HepG2 (cell line): ENCODE measurements around the gene CAMTA1. TPM values are rescaled to one million over a fixed set of nuclear protein-coding genes. Genes with fewer than 3 reads are reported as not detected.

Experiments used
- ATAC-seq: fragments of 200-7000 bp; cut with Tn5 transposase; 3 replicates; pipeline ENCODE4 v1.9.1; 2020; ENCODE audit warnings: mild to moderate bottlenecking, moderate library complexity
- BruUV-seq: library from RNA; stranded (reverse); fragments of 400-500 nt; replicated peaks from 2 replicates; lab custom pipeline; 2021; lab: Mats Ljungman, UMichigan
- CTCF ChIA-PET: fragments of 300-600 bp; formaldehyde crosslinking; extraction: SDS; loops from one replicate; lab custom pipeline; 2021; ENCODE audit warnings: low total read pairs, inconsistent platforms, low intra/inter-chr PET ratio; lab: Yijun Ruan, JAX
- POLR2A ChIA-PET: fragments of 350-600 bp; sonication (Branson Sonifier 250); formaldehyde crosslinking; loops from one replicate; lab custom pipeline; 2020; ENCODE audit warnings: antibody characterized with exemption, inconsistent platforms; lab: Yijun Ruan, JAX
- DNase-seq: peaks from one replicate; pipeline ENCODE4 v3.0.0-alpha.2; 2015; ENCODE audit warnings: low spot score
- FAIRE-seq: peaks from 3 replicates; lab custom pipeline; 2011; peaks lifted over from hg19 to GRCh38; lab: Jason Lieb, UNC
- H2AFZ ChIP-seq: one replicate; pipeline ENCODE4 v1.6.1; 2011; ENCODE audit warnings: low read length, inconsistent platforms
- H3K27ac ChIP-seq: fragments of 300-600 bp; 3 replicates; pipeline ENCODE4 v1.8.0; 2011; ENCODE audit warnings: mixed run types, mild to moderate bottlenecking, mixed read lengths, low read length, inconsistent platforms; ENCODE audit not compliant: insufficient read depth; ENCODE audit errors: extremely low read length
- H3K27me3 ChIP-seq, 2 experiments: fragments of 200-600 bp in 1 of 2; 2 replicates in 1 of 2; 3 replicates in 1 of 2; pipeline versions ENCODE4 v1.6.0 to v1.8.0; 2011; ENCODE audit warnings: low read length in 2 of 2, mild to moderate bottlenecking in 2 of 2, moderate library complexity in 2 of 2, inconsistent platforms in 1 of 2; ENCODE audit not compliant: insufficient read depth in 2 of 2, control insufficient read depth in 1 of 2
- H3K36me3 ChIP-seq, 2 experiments: fragments of 200-600 bp in 1 of 2; replicated peaks in 1 of 2; 2 replicates in 1 of 2; 3 replicates in 1 of 2; pipeline versions ENCODE4 v1.5.1 to v1.8.0; 2011; ENCODE audit warnings: low read length in 2 of 2, inconsistent platforms in 1 of 2; ENCODE audit not compliant: insufficient read depth in 2 of 2, control insufficient read depth in 1 of 2
- H3K4me1 ChIP-seq: 2 replicates; pipeline ENCODE4 v1.5.1; 2012; ENCODE audit warnings: low read length, inconsistent platforms; ENCODE audit not compliant: insufficient read depth
- H3K4me2 ChIP-seq: 2 replicates; pipeline ENCODE4 v1.6.0; 2011; ENCODE audit warnings: low read depth, low read length, inconsistent platforms
- H3K4me3 ChIP-seq, 3 experiments: fragments of 200-600 bp in 1 of 3; sonication (generic), shearing (Covaris generic) in 1 of 3; replicated peaks in 1 of 3; 2 replicates each; pipeline ENCODE4 v1.5.1; 2011 to 2016; ENCODE audit warnings: low read length in 3 of 3, inconsistent platforms in 2 of 3, low read depth in 2 of 3, mild to moderate bottlenecking in 2 of 3, control low read depth in 1 of 3, mixed read lengths in 1 of 3; ENCODE audit not compliant: insufficient read depth in 1 of 3
- H3K79me2 ChIP-seq: one replicate; pipeline ENCODE4 v1.6.1; 2011; ENCODE audit warnings: low read length, inconsistent platforms; ENCODE audit not compliant: insufficient read depth
- H3K9ac ChIP-seq: 2 replicates; pipeline ENCODE4 v1.6.0; 2011; ENCODE audit warnings: mild to moderate bottlenecking, low read depth, low read length, inconsistent platforms; ENCODE audit not compliant: insufficient read depth
- H3K9me3 ChIP-seq: 2 replicates; pipeline ENCODE4 v1.5.1; 2012; ENCODE audit warnings: mild to moderate bottlenecking, low read length
- H4K20me1 ChIP-seq: 2 replicates; pipeline ENCODE4 v1.6.0; 2011; ENCODE audit warnings: inconsistent platforms, mild to moderate bottlenecking, low read length, moderate library complexity; ENCODE audit not compliant: insufficient read depth
- ARNT ChIP-seq: fragments of 450-650 bp; IDR thresholded peaks from 2 replicates; pipeline ENCODE4 v1.6.1; 2017
- CCDC6 ChIP-seq: sonication (generic); formaldehyde crosslinking; IDR thresholded peaks from 2 replicates; pipeline ENCODE4 v1.8.1; 2022; ENCODE audit warnings: mild to moderate bottlenecking, missing genetic modification reagents, moderate library complexity
- CEBPB ChIP-seq: IDR thresholded peaks from 2 replicates; pipeline ENCODE4 v1.6.1; 2011; ENCODE audit warnings: low read depth, low read length, improper control_type of control experiment, borderline replicate concordance
- FOXA1 ChIP-seq, 2 experiments: fragments of 450-650 bp in 1 of 2; sonication (generic) in 1 of 2; formaldehyde crosslinking in 1 of 2; IDR thresholded peaks; 2 replicates each; pipeline versions ENCODE4 v1.4.0 to v1.6.1; 2016 to 2020; ENCODE audit warnings: missing genetic modification reagents in 1 of 2
- FOXJ3 ChIP-seq: sonication (generic); formaldehyde crosslinking; IDR thresholded peaks from 2 replicates; pipeline ENCODE4 v1.4.0; 2020; ENCODE audit warnings: missing genetic modification reagents, mild to moderate bottlenecking, borderline replicate concordance
- FOXO4 ChIP-seq: sonication (generic); formaldehyde crosslinking; conservative IDR thresholded peaks from 2 replicates; pipeline ENCODE4 v1.8.1; 2023; ENCODE audit warnings: missing genetic modification reagents
- HHEX ChIP-seq: IDR thresholded peaks from 2 replicates; pipeline ENCODE4 v1.6.1; 2016; ENCODE audit warnings: control low read depth
- KDM3A ChIP-seq: IDR thresholded peaks from 2 replicates; pipeline ENCODE4 v1.6.1; 2018; ENCODE audit warnings: low read depth, missing compliant biosample characterization
- NR2F2 ChIP-seq: IDR thresholded peaks from 2 replicates; pipeline ENCODE4 v1.6.1; 2012; ENCODE audit warnings: low read depth, inconsistent platforms, borderline replicate concordance
- SOX13 ChIP-seq, 3 experiments: fragments of 450-650 bp in 1 of 3; sonication (generic) in 1 of 3; formaldehyde crosslinking in 1 of 3; IDR thresholded peaks in 2 of 3; conservative IDR thresholded peaks in 1 of 3; 2 replicates each; pipeline versions ENCODE4 v1.5.0 to v1.6.1; 2016 to 2020; ENCODE audit warnings: antibody characterized with exemption in 1 of 3, mild to moderate bottlenecking in 1 of 3, missing compliant biosample characterization in 1 of 3, missing genetic modification reagents in 1 of 3, moderate library complexity in 1 of 3
- SOX5 ChIP-seq: IDR thresholded peaks from 2 replicates; pipeline ENCODE4 v1.6.1; 2016; ENCODE audit warnings: borderline replicate concordance
- SOX6 ChIP-seq, 2 experiments: fragments of 450-650 bp in 1 of 2; sonication (generic) in 1 of 2; formaldehyde crosslinking in 1 of 2; IDR thresholded peaks; 2 replicates each; pipeline versions ENCODE4 v1.4.0 to v1.6.1; 2017 to 2020; ENCODE audit warnings: antibody characterized with exemption in 1 of 2, mild to moderate bottlenecking in 1 of 2, missing genetic modification reagents in 1 of 2
- TAF1 ChIP-seq: sonication (generic); formaldehyde crosslinking; IDR thresholded peaks from 2 replicates; pipeline ENCODE4 v1.4.0; 2020; ENCODE audit warnings: missing genetic modification reagents
- ZGPAT ChIP-seq: IDR thresholded peaks from 2 replicates; pipeline ENCODE4 v1.6.1; 2016; ENCODE audit warnings: mild to moderate bottlenecking
- ZNF224 ChIP-seq: sonication (generic); formaldehyde crosslinking; IDR thresholded peaks from 2 replicates; pipeline ENCODE4 v1.5.0; 2020; ENCODE audit warnings: mild to moderate bottlenecking, missing genetic modification reagents
- ZNF333 ChIP-seq: sonication (generic); formaldehyde crosslinking; IDR thresholded peaks from 2 replicates; pipeline ENCODE4 v1.4.0; 2020; ENCODE audit warnings: mild to moderate bottlenecking, missing genetic modification reagents, borderline replicate concordance
- ZNF335 ChIP-seq: sonication (generic); formaldehyde crosslinking; IDR thresholded peaks from 2 replicates; pipeline ENCODE4 v1.4.0; 2020; ENCODE audit warnings: missing genetic modification reagents
- ZNF510 ChIP-seq: sonication (generic); formaldehyde crosslinking; IDR thresholded peaks from 2 replicates; pipeline ENCODE4 v1.4.0; 2020; ENCODE audit warnings: low read depth, mild to moderate bottlenecking, missing genetic modification reagents
- ZNF703 ChIP-seq: sonication (generic); formaldehyde crosslinking; IDR thresholded peaks from 2 replicates; pipeline ENCODE4 v1.5.1; 2020; ENCODE audit warnings: missing genetic modification reagents, mild to moderate bottlenecking, moderate library complexity, borderline replicate concordance
- ZNF766 ChIP-seq: sonication (generic); formaldehyde crosslinking; IDR thresholded peaks from 2 replicates; pipeline ENCODE4 v1.5.0; 2020; ENCODE audit warnings: missing genetic modification reagents, borderline replicate concordance
- ZNF780A ChIP-seq: sonication (generic); formaldehyde crosslinking; IDR thresholded peaks from 2 replicates; pipeline ENCODE4 v1.8.0; 2022; ENCODE audit warnings: mild to moderate bottlenecking, missing genetic modification reagents, moderate library complexity
- WGBS: methylation state at CpG from one replicate; pipeline ENCODE4 v1.1.6; 2017; ENCODE audit warnings: low lambda C conversion rate; 5-methylcytosine and 5-hydroxymethylcytosine counted together
- in situ Hi-C: cut with HindIII; loops from 2 replicates; pipeline ENCODE4 v1.10.0; 2017; ENCODE audit warnings: low pct_unique_long_range_greater_than_20kb; ENCODE audit not compliant: extremely low pct_ligation_motif_present
- intact Hi-C: fragments of 100-400 bp; cut with micrococcal nuclease; formaldehyde crosslinking; loops from one replicate; pipeline ENCODE4 v1.10.0; 2022; ENCODE audit not compliant: unreplicated experiment
- polyA plus RNA-seq, 8 experiments: library from polyadenylated mRNA; depleted of rRNA in 3 of 8; stranded (reverse) in 7 of 8; unstranded in 1 of 8; fragments of >200 nt; fragmentation: Illumina TruSeq in 4 of 8; extraction: Trizol in 4 of 8; gene quantifications; 2 replicates each; pipeline versions ENCODE4 v1.2.1 to v1.2.3, GENCODE V29; 2011 to 2016; ENCODE audit warnings: low read depth in 4 of 8, missing spikeins in 1 of 8, mixed read lengths in 1 of 8; ENCODE audit not compliant: insufficient read depth in 1 of 8
- total RNA-seq, 5 experiments: library from RNA; depleted of rRNA; stranded (reverse); fragments of >200 nt; fragmentation: Illumina TruSeq; extraction: Trizol; gene quantifications; 2 replicates each; pipeline ENCODE4 v1.2.3, GENCODE V29; 2016; ENCODE audit warnings: low read depth in 1 of 5

The CAMTA1 gene
- total and polyA plus RNA-seq, 2 of the 13 experiments (the other 11 are each of a cell fraction or from before 2014, with no cell fraction given): 25.0 to 36.4 TPM

GRCh38 chr1:7752512-7753417 is 967.5 kb downstream of the CAMTA1 start:
- H3K79me2 ChIP-seq: no peaks in the 10 kb centered on the region
- H3K27me3 ChIP-seq: no peaks in the 10 kb centered on the region
- no peaks in the 10 kb centered on the region for H3K9me3 ChIP-seq
- no peak overlapping the region for H2AFZ ChIP-seq
- ATAC-seq (peak; percentile 66), FAIRE-seq (peak; percentile 75), DNase-seq (peak; percentile 69)
- H3K27ac ChIP-seq: no peak overlapping the region
- POLR2A ChIA-PET: interaction anchor here (1.1 to 2.5 kb wide), 6 partner anchors 48 to 88 kb away, joined by 3 to 11 read pairs (median 7); no protein-coding TSS in a partner anchor
- BruUV-seq: no TSS peak
- H3K4me3 ChIP-seq: peak overlapping the region in 1 of 3 experiments; percentile 5; a peak in 1 of 6 replicates
- in situ Hi-C loops (loop anchor here (5.0 kb wide), 1 partner anchor 80 kb away; no protein-coding TSS in a partner anchor), intact Hi-C loops (loop anchor here (1.0 to 10.0 kb wide), 2 partner anchors 48 to 85 kb away; no protein-coding TSS in a partner anchor)
- peaks cover 34% of the 10 kb centered on the region for H3K4me1 ChIP-seq
- H3K36me3 ChIP-seq: peaks cover 2 to 10% of the 10 kb centered on the region in 2 experiments; a peak in 3 of 5 replicates
- peak overlapping the region; percentile 47 for H3K4me2 ChIP-seq
- H3K9ac ChIP-seq: no peak overlapping the region
- H4K20me1 ChIP-seq: no peaks in the 10 kb centered on the region
- WGBS: 40% methylated on average over 18 of the region's 18 CpGs
- CTCF ChIA-PET: interaction anchor here (9.0 kb wide), 1 partner anchor 83 kb away, joined by 226 read pairs; no protein-coding TSS in a partner anchor
- TF ChIP-seq HHEX: no peak
- TF ChIP-seq ARNT: no peak
- peak; percentile 34 for TF ChIP-seq ZGPAT (CRISPR knock-in tag)
- no peak for TF ChIP-seq CCDC6
- TF ChIP-seq FOXA1 (IDR thresholded peaks at IDR 0.05): no peak
- TF ChIP-seq FOXA1 (CRISPR knock-in tag; IDR thresholded peaks at IDR 0.05): peak; percentile 41
- TF ChIP-seq SOX6 (IDR thresholded peaks at IDR 0.05): no peak
- peak; percentile 68 for TF ChIP-seq SOX6 (CRISPR knock-in tag; IDR thresholded peaks at IDR 0.05)
- no peak for TF ChIP-seq TAF1 (CRISPR knock-in tag)
- TF ChIP-seq ZNF333: no peak
- no peak for TF ChIP-seq ZNF335 (CRISPR knock-in tag)
- no peak for TF ChIP-seq FOXO4 (CRISPR knock-in tag)
- TF ChIP-seq SOX13 (IDR thresholded peaks at IDR 0.05): no peak
- peak in 1 of 2 experiments; percentile 81; a peak in 2 of 4 replicates for TF ChIP-seq SOX13 (CRISPR knock-in tag; conservative IDR thresholded peaks at IDR 0.05 in 1 of 2, IDR thresholded peaks at IDR 0.05 in 1 of 2)
- no peak for TF ChIP-seq ZNF510 (CRISPR knock-in tag)
- TF ChIP-seq SOX5 (CRISPR knock-in tag): peak; percentile 65; the same call in 1 of the 2 replicates
- TF ChIP-seq NR2F2: peak; percentile 82
- TF ChIP-seq ZNF703 (CRISPR knock-in tag): no peak
- TF ChIP-seq ZNF780A (CRISPR knock-in tag): no peak
- TF ChIP-seq ZNF224 (CRISPR knock-in tag): no peak
- 0 out of 2 replicates have a peak, but pooled peaks have one; percentile 24 for TF ChIP-seq ZNF766
- TF ChIP-seq FOXJ3 (CRISPR knock-in tag): 0 out of 2 replicates have a peak, but pooled peaks have one; percentile 22
- TF ChIP-seq CEBPB: peak; percentile 71; the same call in 1 of the 2 replicates
- TF ChIP-seq KDM3A (CRISPR knock-in tag): no peak
